Spleen (tissue), 7 donors: ENCODE measurements around the gene PNMA3.

Source experiments
- CTCF ChIP-seq, 11 experiments: fragments of 200-600 bp in 7 of 11; fragments of 450-650 bp in 4 of 11; sonication (generic) in 4 of 11; IDR thresholded peaks in 8 of 11; conservative IDR thresholded peaks in 3 of 11; 1 replicate in 7 of 11; 2 replicates in 4 of 11; pipeline versions ENCODE4 v1.4.0 to v1.8.0; 2016 to 2021; ENCODE audit warnings: antibody characterized with exemption in 11 of 11, inconsistent platforms in 4 of 11, mild to moderate bottlenecking in 1 of 11
- POLR2A ChIP-seq, 3 donors: fragments of 450-650 bp; IDR thresholded peaks; one replicate each; pipeline ENCODE4 v1.5.1; 2017; ENCODE audit warnings: antibody characterized with exemption in 3 of 3, mild to moderate bottlenecking in 1 of 3
- donor health status: DM: no; HTN: no; CAD: no; lungs with moderate emphysema.
- donor health status: DM: no; HTN: no; CAD: no.
- donor health status: DM: no; HTN: no; CAD: no.

DNA sequence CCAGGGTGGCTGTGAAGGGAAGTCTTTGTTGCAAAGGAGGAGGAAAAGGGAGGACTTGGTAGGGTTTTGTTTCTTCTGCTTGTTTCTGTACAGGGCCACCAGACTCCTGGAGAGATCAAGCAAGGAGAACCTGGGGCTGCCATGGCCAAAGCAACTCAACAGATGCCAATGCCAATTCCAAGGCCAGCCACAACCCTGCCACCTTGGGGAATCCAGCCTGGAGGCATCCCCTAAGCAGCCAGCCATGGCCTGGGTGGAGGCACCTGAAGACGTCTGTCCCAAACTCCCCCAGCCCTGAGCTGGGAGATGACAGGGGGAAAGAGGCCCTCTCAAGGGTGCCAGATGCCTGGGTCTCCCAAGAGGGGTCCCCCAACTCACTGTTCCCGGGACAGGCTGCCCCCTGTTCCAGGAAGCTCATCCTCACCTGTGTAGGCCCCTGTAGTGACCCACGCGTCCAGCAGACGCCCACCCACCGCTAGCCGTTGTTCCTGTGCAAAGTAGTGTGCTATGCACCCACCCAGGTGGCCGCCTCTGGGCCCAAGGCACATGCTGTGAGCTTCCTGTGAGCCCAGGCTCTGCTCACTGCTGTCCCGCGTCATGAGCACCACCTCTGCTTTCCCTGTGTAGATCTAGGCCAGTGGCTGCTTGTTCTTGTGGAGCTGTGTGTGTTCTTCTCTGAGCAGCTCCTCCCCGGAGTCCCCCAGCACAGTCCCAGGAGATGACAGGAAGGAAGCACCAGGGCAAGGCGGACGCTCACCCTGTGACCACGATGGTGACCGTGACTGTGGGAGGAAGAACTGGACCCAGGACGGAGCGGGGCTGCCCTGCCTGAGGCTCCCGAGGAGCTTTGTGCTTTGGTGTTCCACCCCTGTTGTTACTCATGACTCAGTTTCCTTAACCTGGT lies 3.2 kb downstream of the PNMA3 start:
- no peak for TF ChIP-seq CTCF (IDR thresholded peaks at IDR 0.05 in 8 of 11, conservative IDR thresholded peaks at IDR 0.05 in 3 of 11)
- TF ChIP-seq POLR2A (IDR thresholded peaks at IDR 0.05), result no peak
